ENCODE measurements around the gene GRK5.
A peak's percentile ranks its signal among the peaks of the same experiment; 100 is the strongest.
"Not testable (repeated sequence)": the region's sequence is repeated elsewhere in the genome, so short reads cannot be mapped to it uniquely, and the experiment has no call there.

Gene GRK5

GRCh38 chr10:119231654-119232053, 24.3 kb downstream of the GRK5 start:
- FAIRE-seq (no peak), DNase-seq (ENCODE audit: insufficient read length, low spot score) (no peak)
- no peak for TF ChIP-seq POLR2AphosphoS5 (IDR thresholded peaks at IDR 0.05; ENCODE audit: low read depth, low read length)
- TF ChIP-seq POLR2A (IDR thresholded peaks at IDR 0.05; ENCODE audit: low read depth, low read length): no peak
- TF ChIP-seq PAX5 (IDR thresholded peaks at IDR 0.05; ENCODE audit: insufficient read depth, low read length, severe bottlenecking): no peak
- TF ChIP-seq TAF1 (IDR thresholded peaks at IDR 0.05; ENCODE audit: low read depth, low read length): no peak
- no peak for TF ChIP-seq SPI1 (IDR thresholded peaks at IDR 0.05; ENCODE audit: low read depth, low read length)
- no peak for TF ChIP-seq POU2F2 (IDR thresholded peaks at IDR 0.05; ENCODE audit: low read depth, low read length)

DNA sequence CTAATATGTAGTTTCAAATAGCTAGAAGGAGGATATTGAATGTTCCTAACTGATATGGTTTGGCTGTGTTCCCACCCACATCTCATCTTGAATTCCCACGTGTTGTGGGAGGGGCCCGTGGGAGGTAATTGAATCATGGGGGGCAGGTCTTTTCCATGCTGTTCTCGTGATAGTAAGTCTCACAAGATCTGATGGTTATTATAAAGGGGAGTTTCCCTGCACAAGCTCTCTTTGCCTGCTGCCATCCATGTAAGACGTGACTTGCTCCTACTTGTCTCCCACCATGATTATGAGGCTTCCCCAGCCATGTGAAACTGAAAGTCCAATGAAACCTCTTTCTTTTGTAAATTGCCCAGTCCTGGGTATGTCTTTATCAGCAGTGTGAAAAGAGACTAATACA, 25.1 kb downstream of the GRK5 start:
- not testable (repeated sequence) for DNase-seq (ENCODE audit: insufficient read length, low spot score); FAIRE-seq

DNA sequence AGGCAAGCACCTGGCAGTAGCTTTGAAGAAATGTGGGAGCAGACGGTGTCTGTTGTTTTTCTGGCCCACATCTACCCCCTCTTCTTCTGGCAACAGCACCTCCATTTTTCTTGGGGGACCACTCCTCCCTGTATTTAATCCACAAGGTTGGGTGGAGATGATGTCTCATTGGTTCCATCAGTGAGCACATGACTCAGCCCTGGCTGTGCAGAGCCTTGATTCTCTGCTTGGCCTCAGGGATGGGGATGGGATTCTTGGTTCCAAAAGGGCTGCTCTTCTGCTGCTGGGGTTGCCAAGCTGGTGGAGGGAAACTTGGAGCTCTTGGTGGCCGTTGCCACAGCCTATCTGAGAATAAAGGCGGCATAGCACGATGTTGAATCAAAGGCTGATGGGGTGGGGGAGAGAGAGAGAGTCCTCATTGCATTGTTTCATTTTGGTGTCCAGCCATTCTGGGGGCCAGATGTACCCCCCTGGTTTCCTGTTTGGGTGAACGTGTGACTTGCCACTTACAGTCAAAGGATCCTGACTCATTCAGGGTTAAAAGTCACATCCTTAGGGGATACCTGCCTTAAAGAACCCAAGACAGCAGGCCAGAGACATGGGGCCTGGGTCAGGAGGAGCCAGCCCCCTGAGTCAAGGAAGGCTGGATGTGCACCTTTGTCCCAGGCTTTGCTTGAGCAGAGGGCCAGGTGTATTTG, 25.9 kb downstream of the GRK5 start:
- FAIRE-seq (no peak), DNase-seq (ENCODE audit: insufficient read length, low spot score) (no peak)

DNA sequence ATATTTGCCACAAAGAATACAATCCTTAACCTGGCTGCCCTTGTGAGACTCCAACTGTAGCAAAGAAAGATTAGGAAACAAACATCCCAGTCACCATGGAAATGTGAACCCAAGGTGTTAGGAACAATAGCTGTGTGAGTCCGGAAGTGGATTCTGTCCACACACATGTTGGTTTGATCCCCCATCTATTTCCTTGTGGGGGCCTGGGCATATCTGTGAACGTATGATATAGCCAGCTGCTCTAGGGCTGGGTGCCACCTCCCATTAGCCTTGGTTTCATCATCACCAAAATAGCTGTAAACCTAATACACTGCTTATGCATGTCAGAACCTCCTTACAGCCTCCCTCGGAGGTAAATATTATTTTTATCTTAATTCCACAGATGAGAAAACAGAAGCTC, 26.4 kb downstream of the GRK5 start:
- FAIRE-seq (no peak), DNase-seq (ENCODE audit: insufficient read length, low spot score) (no peak)
- no peak for TF ChIP-seq POLR2AphosphoS5 (IDR thresholded peaks at IDR 0.05; ENCODE audit: low read depth, low read length)
- TF ChIP-seq POU2F2 (IDR thresholded peaks at IDR 0.05; ENCODE audit: low read depth, low read length): no peak
- no peak for TF ChIP-seq PAX5 (IDR thresholded peaks at IDR 0.05; ENCODE audit: insufficient read depth, low read length, severe bottlenecking)
- TF ChIP-seq TAF1 (IDR thresholded peaks at IDR 0.05; ENCODE audit: low read depth, low read length): no peak
- no peak for TF ChIP-seq POLR2A (IDR thresholded peaks at IDR 0.05; ENCODE audit: low read depth, low read length)
- no peak for TF ChIP-seq SPI1 (IDR thresholded peaks at IDR 0.05; ENCODE audit: low read depth, low read length)

More for the DNA sequence above, 25.9 kb downstream of the GRK5 start:
- TF ChIP-seq TAF1 (IDR thresholded peaks at IDR 0.05; ENCODE audit: low read depth, low read length): no peak
- TF ChIP-seq POU2F2 (IDR thresholded peaks at IDR 0.05; ENCODE audit: low read depth, low read length): no peak
- no peak for TF ChIP-seq POLR2A (IDR thresholded peaks at IDR 0.05; ENCODE audit: low read depth, low read length)
- no peak for TF ChIP-seq SPI1 (IDR thresholded peaks at IDR 0.05; ENCODE audit: low read depth, low read length)
- no peak for TF ChIP-seq POLR2AphosphoS5 (IDR thresholded peaks at IDR 0.05; ENCODE audit: low read depth, low read length)
- no peak for TF ChIP-seq PAX5 (IDR thresholded peaks at IDR 0.05; ENCODE audit: insufficient read depth, low read length, severe bottlenecking)

DNA sequence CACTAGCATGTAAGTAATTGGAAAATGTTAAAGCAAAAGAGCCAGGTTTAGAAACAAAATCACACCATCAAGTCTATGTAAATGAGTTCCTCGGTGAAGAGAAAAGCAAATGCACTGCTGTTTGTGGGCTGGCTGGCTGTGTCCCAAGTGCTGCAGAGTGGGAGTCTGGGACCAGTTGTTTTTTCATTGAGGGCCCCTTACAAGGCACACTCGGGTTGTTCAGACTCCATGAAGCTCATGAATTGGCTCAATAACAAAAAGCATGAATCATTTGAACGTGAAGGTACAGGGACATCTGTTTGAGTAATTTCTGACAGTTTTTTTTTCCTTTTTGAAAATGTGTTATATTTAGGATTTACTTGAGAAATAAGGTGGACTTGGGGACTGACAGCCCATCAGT, 28.0 kb downstream of the GRK5 start:
- no peak for FAIRE-seq
- TF ChIP-seq POU2F2 (IDR thresholded peaks at IDR 0.05; ENCODE audit: low read depth, low read length) (peak; percentile 39; the same call in 1 of the 2 replicates), PAX5 (IDR thresholded peaks at IDR 0.05; ENCODE audit: insufficient read depth, low read length, severe bottlenecking) (no peak)
- no peak for DNase-seq (ENCODE audit: insufficient read length, low spot score)

DNA sequence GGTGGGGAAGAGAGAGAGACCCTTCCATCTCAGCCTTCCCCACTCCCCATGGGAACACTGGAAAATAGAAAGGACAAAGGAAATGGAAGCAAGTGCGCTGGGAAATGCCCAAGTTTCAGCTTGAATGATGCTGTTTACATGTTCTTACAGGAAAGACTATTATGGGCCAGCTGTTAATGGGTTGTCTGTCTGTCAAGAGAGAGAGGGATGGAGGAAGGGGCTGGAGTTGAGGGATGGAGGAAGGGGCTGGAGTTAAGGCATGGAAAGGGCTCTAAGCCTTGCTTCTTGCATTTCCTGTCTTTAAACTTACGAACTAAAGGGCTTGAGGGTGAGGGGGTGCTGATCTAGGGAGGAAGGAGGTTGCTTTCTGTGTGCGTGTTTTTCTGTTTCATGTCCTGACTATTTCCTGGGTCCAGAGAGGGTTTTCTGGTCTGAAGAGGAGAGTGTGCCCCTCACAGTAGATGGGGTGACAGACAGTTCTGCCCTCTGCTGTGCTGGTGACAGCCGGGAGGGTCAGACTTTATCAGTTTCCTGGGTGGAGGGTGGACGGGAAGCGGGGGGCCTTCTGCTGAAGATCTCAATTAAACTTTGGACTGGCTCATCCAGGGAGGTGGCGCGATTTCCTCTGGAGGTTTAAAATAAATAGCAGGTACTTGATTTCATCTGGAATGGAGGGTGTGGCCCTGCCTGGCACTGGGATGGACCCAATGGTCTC, 30.5 kb downstream of the GRK5 start:
- DNase-seq (ENCODE audit: insufficient read length, low spot score): no peak
- FAIRE-seq: peak; percentile 23

GRCh38 chr10:119238577-119238976, 31.2 kb downstream of the GRK5 start:
- DNase-seq (ENCODE audit: insufficient read length, low spot score) (no peak), FAIRE-seq (no peak)

More for the DNA sequence above, 30.5 kb downstream of the GRK5 start:
- TF ChIP-seq POLR2A (IDR thresholded peaks at IDR 0.05; ENCODE audit: low read depth, low read length): no peak
- no peak for TF ChIP-seq TAF1 (IDR thresholded peaks at IDR 0.05; ENCODE audit: low read depth, low read length)
- TF ChIP-seq POLR2AphosphoS5 (IDR thresholded peaks at IDR 0.05; ENCODE audit: low read depth, low read length): no peak
- no peak for TF ChIP-seq POU2F2 (IDR thresholded peaks at IDR 0.05; ENCODE audit: low read depth, low read length)
- no peak for TF ChIP-seq PAX5 (IDR thresholded peaks at IDR 0.05; ENCODE audit: insufficient read depth, low read length, severe bottlenecking)
- no peak for TF ChIP-seq SPI1 (IDR thresholded peaks at IDR 0.05; ENCODE audit: low read depth, low read length)

GRCh38 chr10:119239015-119239414, 31.6 kb downstream of the GRK5 start:
- not testable (repeated sequence) for FAIRE-seq; DNase-seq (ENCODE audit: insufficient read length, low spot score)

More at GRCh38 chr10:119238577-119238976, 31.2 kb downstream of the GRK5 start:
- TF ChIP-seq POU2F2 (IDR thresholded peaks at IDR 0.05; ENCODE audit: low read depth, low read length) (no peak), PAX5 (IDR thresholded peaks at IDR 0.05; ENCODE audit: insufficient read depth, low read length, severe bottlenecking) (no peak), TAF1 (IDR thresholded peaks at IDR 0.05; ENCODE audit: low read depth, low read length) (no peak), POLR2A (IDR thresholded peaks at IDR 0.05; ENCODE audit: low read depth, low read length) (no peak), POLR2AphosphoS5 (IDR thresholded peaks at IDR 0.05; ENCODE audit: low read depth, low read length) (no peak), SPI1 (IDR thresholded peaks at IDR 0.05; ENCODE audit: low read depth, low read length) (no peak)

DNA sequence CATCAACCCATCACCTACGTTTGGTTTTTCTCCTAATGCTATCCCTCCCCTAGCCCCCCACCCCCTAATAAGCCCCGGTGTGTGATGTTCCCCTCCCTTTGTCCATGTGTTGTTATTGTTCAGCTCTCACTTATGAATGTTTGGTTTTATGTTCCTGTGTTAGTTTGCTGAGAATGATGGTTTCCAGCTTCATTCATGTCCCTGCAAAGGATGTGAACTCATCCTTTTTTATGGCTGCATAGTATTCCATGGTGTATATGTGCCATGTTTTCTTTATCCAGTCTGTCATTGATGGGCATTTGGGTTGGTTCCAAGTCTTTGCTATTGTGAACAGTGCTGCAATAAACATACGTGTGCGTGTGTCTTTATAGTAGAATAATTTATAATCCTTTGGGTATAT, 32.3 kb downstream of the GRK5 start:
- DNase-seq (ENCODE audit: insufficient read length, low spot score); FAIRE-seq: not testable (repeated sequence)

- DNase-seq (ENCODE audit: insufficient read length, low spot score) (no peak), FAIRE-seq (no peak)
- no peak for TF ChIP-seq POU2F2 (IDR thresholded peaks at IDR 0.05; ENCODE audit: low read depth, low read length)
- TF ChIP-seq SPI1 (IDR thresholded peaks at IDR 0.05; ENCODE audit: low read depth, low read length): no peak
- TF ChIP-seq POLR2A (IDR thresholded peaks at IDR 0.05; ENCODE audit: low read depth, low read length): no peak
- no peak for TF ChIP-seq POLR2AphosphoS5 (IDR thresholded peaks at IDR 0.05; ENCODE audit: low read depth, low read length)
- TF ChIP-seq PAX5 (IDR thresholded peaks at IDR 0.05; ENCODE audit: insufficient read depth, low read length, severe bottlenecking): no peak
- no peak for TF ChIP-seq TAF1 (IDR thresholded peaks at IDR 0.05; ENCODE audit: low read depth, low read length)
Measured at GRCh38 chr10:119241066-119241465, 33.7 kb downstream of the GRK5 start.
